Liver (tissue), 9 donors: ENCODE data around the gene CBFA2T3. TPM values are rescaled to one million over a fixed set of nuclear protein-coding genes. Genes with fewer than 3 reads are reported as not detected.

Experiments
- DNase-seq: peaks from one replicate; pipeline ENCODE4 v3.0.0-alpha.2; 2017; ENCODE audit warnings: low spot score
- H3K27ac ChIP-seq, 2 donors: one replicate each; pipeline ENCODE4 v1.7.0; 2013; ENCODE audit warnings: inconsistent platforms in 2 of 2, low read length in 2 of 2, control low read depth in 1 of 2, low read depth in 1 of 2, mild to moderate bottlenecking in 1 of 2
- H3K27me3 ChIP-seq, 4 donors: one replicate each; pipeline versions ENCODE4 v1.6.1 to v1.7.0; 2013; ENCODE audit warnings: low read length in 3 of 4, inconsistent platforms in 1 of 4, mild to moderate bottlenecking in 1 of 4, moderate library complexity in 1 of 4; ENCODE audit not compliant: control insufficient read depth in 4 of 4, insufficient read depth in 4 of 4
- H3K36me3 ChIP-seq, 4 donors: one replicate each; pipeline versions ENCODE4 v1.6.1 to v1.7.0; 2013; ENCODE audit warnings: low read length in 3 of 4, mild to moderate bottlenecking in 3 of 4, low read depth in 1 of 4, moderate library complexity in 1 of 4; ENCODE audit not compliant: control insufficient read depth in 4 of 4, insufficient read depth in 3 of 4
- H3K4me1 ChIP-seq, 4 donors: one replicate each; pipeline versions ENCODE4 v1.6.1 to v1.7.0; 2013; ENCODE audit warnings: low read length in 3 of 4, mild to moderate bottlenecking in 3 of 4, moderate library complexity in 1 of 4; ENCODE audit not compliant: control insufficient read depth in 4 of 4, insufficient read depth in 4 of 4
- H3K4me3 ChIP-seq, 3 donors: one replicate each; pipeline versions ENCODE4 v1.6.1 to v1.7.0; 2013; ENCODE audit warnings: low read length in 3 of 3, control low read depth in 1 of 3, low read depth in 1 of 3, mild to moderate bottlenecking in 1 of 3
- H3K9ac ChIP-seq, 2 donors: one replicate each; pipeline ENCODE4 v1.7.0; 2013; ENCODE audit warnings: low read length in 2 of 2, mild to moderate bottlenecking in 2 of 2, moderate library complexity in 2 of 2, control low read depth in 1 of 2, low read depth in 1 of 2
- H3K9me3 ChIP-seq, 4 donors: one replicate each; pipeline versions ENCODE4 v1.6.1 to v1.7.0; 2013; ENCODE audit warnings: low read length in 3 of 4; ENCODE audit not compliant: control insufficient read depth in 4 of 4
- EGR1 ChIP-seq, 2 donors: IDR thresholded peaks; 2 replicates each; pipeline ENCODE4 v1.6.1; 2016 to 2018; ENCODE audit warnings: antibody characterized with exemption in 2 of 2, low read depth in 2 of 2
- FOXA1 ChIP-seq: IDR thresholded peaks from 2 replicates; pipeline ENCODE4 v1.6.1; 2016; ENCODE audit warnings: antibody characterized with exemption
- FOXA2 ChIP-seq: IDR thresholded peaks from 2 replicates; pipeline ENCODE4 v1.6.1; 2016; ENCODE audit warnings: antibody characterized with exemption
- GABPA ChIP-seq, 2 donors: IDR thresholded peaks in 1 of 2; conservative IDR thresholded peaks in 1 of 2; 2 replicates each; pipeline ENCODE4 v1.6.1; 2016; ENCODE audit warnings: antibody characterized with exemption in 2 of 2, mild to moderate bottlenecking in 1 of 2, moderate library complexity in 1 of 2
- HNF4G ChIP-seq: IDR thresholded peaks from 2 replicates; pipeline ENCODE4 v1.6.1; 2016; ENCODE audit warnings: antibody characterized with exemption
- RAD21 ChIP-seq, 2 donors: IDR thresholded peaks; 2 replicates each; pipeline ENCODE4 v1.6.1; 2016; ENCODE audit warnings: antibody characterized with exemption in 2 of 2, mild to moderate bottlenecking in 2 of 2
- RXRA ChIP-seq, 2 donors: IDR thresholded peaks; 2 replicates each; pipeline ENCODE4 v1.6.1; 2017 to 2018; ENCODE audit warnings: antibody characterized with exemption in 2 of 2, mild to moderate bottlenecking in 1 of 2
- SP1 ChIP-seq: IDR thresholded peaks from 2 replicates; pipeline ENCODE4 v1.6.1; 2018; ENCODE audit warnings: antibody characterized with exemption, mild to moderate bottlenecking
- TAF1 ChIP-seq: conservative IDR thresholded peaks from 2 replicates; pipeline ENCODE4 v1.6.1; 2016; ENCODE audit warnings: antibody characterized with exemption, mild to moderate bottlenecking
- YY1 ChIP-seq: IDR thresholded peaks from 2 replicates; pipeline ENCODE4 v1.6.1; 2016; ENCODE audit warnings: antibody characterized with exemption, mild to moderate bottlenecking
- WGBS: extraction: QIAGEN DNeasy Blood & Tissue Kit; methylation state at CpG from one replicate; pipeline ENCODE4 v1.1.7; 2013; 5-methylcytosine and 5-hydroxymethylcytosine counted together
- polyA plus RNA-seq, 2 donors: library from polyadenylated mRNA; stranded (reverse) in 1 of 2; unstranded in 1 of 2; fragments of 200-250 nt in 1 of 2; fragments of >200 nt in 1 of 2; fragmentation: Nextera tagmentation in 1 of 2; extraction: Ambion mirVana in 1 of 2; gene quantifications; one replicate each; pipeline versions ENCODE4 v1.2.1 to v1.2.3, GENCODE V29; 2013 to 2015
- total RNA-seq, 2 donors: library from RNA; depleted of rRNA; stranded (reverse); fragments of >200 nt; gene quantifications; one replicate each; pipeline ENCODE4 v1.2.3, GENCODE V29; 2014
- TF ChIP-seq, protein P1 (sequence below): IDR thresholded peaks from 2 replicates; pipeline ENCODE4 v1.6.1; 2016; ENCODE audit warnings: antibody characterized with exemption
- TF ChIP-seq, protein P2 (sequence below): IDR thresholded peaks from 2 replicates; pipeline ENCODE4 v1.6.1; 2016; ENCODE audit warnings: antibody characterized with exemption
- TF ChIP-seq, protein P3 (sequence below): IDR thresholded peaks from 2 replicates; pipeline ENCODE4 v1.6.1; 2016; ENCODE audit warnings: antibody characterized with exemption
- TF ChIP-seq, protein P4 (sequence below): fragments of 150-350 bp; IDR thresholded peaks from 2 replicates; pipeline ENCODE4 v1.5.1; 2017; ENCODE audit warnings: improper control_type of control experiment, low read depth, low read length; ENCODE audit not compliant: missing input control
- donor health status: healthy.
- donor health status: healthy.
- donor health status: healthy.
- donor health status: healthy.
- donor health status: healthy.

The CBFA2T3 gene
- total and polyA plus RNA-seq, 4 donors, result 1.4 to 4.5 (median 3.1) TPM

DNA sequence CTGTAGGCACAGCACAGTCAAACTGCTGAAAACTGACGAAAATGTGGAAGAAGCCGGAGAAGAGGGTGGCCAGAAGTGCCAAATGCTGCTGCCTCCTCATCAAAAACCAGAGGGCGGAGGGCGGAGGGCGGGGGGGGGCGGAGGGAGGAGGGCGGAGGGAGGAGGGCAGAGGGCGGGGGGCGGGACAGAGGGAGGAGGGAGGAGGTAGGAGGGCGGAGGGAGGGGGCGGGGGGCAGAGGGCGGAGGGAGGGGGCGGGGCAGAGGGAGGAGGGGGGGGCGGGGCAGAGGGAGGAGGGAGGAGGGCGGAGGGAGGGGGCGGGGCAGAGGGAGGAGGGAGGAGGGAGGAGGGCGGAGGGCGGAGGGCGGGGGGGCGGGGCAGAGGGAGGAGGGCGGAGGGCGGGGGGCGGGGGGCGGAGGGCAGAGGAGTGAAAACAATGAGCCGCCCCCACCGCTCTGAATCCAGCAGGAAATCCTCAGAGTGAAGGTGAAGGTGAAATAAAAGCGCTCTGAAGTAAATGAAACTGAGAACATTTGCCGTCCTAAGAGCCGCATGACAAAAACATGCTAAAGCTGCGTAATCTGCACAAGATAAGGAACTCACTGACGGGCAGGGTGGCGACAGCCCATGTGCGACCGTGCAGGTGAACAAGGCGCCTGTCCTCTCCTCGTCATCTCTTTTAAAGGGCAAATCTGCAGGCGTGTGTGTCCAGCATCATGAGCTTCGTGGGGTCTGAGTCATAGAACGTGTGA lies 22.6 kb upstream of the CBFA2T3 start:
- WGBS, result 34% methylated on average over 27 of the region's 39 CpGs
- Histone ChIP-seq H3K9me3 (peaks cover 8 to 26% (median 13%) of the 10 kb centered on the region in 4 donors), H3K36me3 (no peaks in the 10 kb centered on the region), H3K4me1 (peaks cover 0 to 7% (median 3%) of the 10 kb centered on the region in 4 donors), H3K27me3 (peaks cover 0 to 3% (median under 1%) of the 10 kb centered on the region in 4 donors), H3K9ac (no peak overlapping the region), H3K27ac (no peak overlapping the region), H3K4me3 (no peak overlapping the region)
- no peak for TF ChIP-seq GABPA (IDR thresholded peaks at IDR 0.05 in 1 of 2, conservative IDR thresholded peaks at IDR 0.05 in 1 of 2)
- TF ChIP-seq FOXA1, result no peak
- TF ChIP-seq, protein P1, sequence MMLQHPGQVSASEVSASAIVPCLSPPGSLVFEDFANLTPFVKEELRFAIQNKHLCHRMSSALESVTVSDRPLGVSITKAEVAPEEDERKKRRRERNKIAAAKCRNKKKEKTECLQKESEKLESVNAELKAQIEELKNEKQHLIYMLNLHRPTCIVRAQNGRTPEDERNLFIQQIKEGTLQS, result no peak
- TF ChIP-seq, protein P2, sequence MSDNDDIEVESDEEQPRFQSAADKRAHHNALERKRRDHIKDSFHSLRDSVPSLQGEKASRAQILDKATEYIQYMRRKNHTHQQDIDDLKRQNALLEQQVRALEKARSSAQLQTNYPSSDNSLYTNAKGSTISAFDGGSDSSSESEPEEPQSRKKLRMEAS, result no peak
- no peak for TF ChIP-seq HNF4G
- TF ChIP-seq, protein P3, sequence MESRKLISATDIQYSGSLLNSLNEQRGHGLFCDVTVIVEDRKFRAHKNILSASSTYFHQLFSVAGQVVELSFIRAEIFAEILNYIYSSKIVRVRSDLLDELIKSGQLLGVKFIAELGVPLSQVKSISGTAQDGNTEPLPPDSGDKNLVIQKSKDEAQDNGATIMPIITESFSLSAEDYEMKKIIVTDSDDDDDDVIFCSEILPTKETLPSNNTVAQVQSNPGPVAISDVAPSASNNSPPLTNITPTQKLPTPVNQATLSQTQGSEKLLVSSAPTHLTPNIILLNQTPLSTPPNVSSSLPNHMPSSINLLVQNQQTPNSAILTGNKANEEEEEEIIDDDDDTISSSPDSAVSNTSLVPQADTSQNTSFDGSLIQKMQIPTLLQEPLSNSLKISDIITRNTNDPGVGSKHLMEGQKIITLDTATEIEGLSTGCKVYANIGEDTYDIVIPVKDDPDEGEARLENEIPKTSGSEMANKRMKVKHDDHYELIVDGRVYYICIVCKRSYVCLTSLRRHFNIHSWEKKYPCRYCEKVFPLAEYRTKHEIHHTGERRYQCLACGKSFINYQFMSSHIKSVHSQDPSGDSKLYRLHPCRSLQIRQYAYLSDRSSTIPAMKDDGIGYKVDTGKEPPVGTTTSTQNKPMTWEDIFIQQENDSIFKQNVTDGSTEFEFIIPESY, result no peak
- TF ChIP-seq FOXA2, result no peak
- DNase-seq, result no peak

DNA sequence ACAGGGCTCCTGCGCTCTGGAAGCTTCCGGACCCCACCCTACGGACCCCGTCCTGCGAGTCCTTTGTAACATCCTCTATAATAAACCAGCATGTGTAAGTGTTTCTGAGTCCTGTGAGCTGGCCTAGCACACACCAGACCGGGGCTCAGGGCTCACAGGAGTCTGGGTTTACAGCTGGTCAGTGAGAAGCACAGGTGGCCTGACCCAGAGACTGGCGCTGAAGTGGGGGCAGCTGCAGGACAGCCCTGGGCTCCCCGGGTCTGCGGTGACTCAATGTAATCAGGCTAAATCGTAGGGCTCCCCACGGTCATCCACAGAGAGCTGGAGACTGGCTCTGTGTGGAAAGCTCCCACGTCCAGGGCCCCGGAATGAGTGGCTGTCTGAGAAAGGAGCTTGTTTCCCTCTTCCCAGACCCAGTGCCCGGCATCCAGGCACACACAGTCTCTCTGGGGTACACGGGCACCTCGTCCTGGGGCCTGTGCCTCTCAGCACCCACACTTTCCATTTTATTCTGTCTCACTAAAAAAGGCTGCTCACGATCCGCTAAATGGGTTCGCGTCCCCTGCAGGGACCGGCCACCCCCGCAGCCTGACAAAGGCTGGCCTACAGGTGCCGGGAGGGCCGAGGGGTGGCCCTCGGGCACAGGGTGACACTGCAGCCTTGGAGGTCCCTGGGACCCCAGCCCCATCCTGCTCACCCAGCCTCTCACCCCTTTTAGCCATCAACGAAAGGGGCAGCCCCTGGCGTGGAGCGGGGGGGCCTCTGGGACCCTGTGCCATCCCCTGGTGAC lies 18.9 kb upstream of the CBFA2T3 start:
- Histone ChIP-seq H3K27ac (no peak overlapping the region), H3K4me3 (no peak overlapping the region)

More for the DNA sequence above, 18.9 kb upstream of the CBFA2T3 start:
- Histone ChIP-seq H3K9ac (no peak overlapping the region), H3K4me1 (no peaks in the 10 kb centered on the region), H3K36me3 (no peaks in the 10 kb centered on the region), H3K27me3 (peaks cover 0 to 2% (median 0%) of the 10 kb centered on the region in 4 donors), H3K9me3 (peaks cover 8 to 21% (median 12%) of the 10 kb centered on the region in 4 donors)
- TF ChIP-seq EGR1 (IDR thresholded peaks at IDR 0.05; ENCODE audit: low read depth in 2 of 2) (no peak), FOXA2 (no peak), FOXA1 (no peak), YY1 (no peak), HNF4G (no peak), SP1 (no peak), TAF1 (no peak), RAD21 (IDR thresholded peaks at IDR 0.05) (no peak), GABPA (IDR thresholded peaks at IDR 0.05 in 1 of 2, conservative IDR thresholded peaks at IDR 0.05 in 1 of 2) (no peak), RXRA (IDR thresholded peaks at IDR 0.05) (no peak)
- TF ChIP-seq, protein P4, sequence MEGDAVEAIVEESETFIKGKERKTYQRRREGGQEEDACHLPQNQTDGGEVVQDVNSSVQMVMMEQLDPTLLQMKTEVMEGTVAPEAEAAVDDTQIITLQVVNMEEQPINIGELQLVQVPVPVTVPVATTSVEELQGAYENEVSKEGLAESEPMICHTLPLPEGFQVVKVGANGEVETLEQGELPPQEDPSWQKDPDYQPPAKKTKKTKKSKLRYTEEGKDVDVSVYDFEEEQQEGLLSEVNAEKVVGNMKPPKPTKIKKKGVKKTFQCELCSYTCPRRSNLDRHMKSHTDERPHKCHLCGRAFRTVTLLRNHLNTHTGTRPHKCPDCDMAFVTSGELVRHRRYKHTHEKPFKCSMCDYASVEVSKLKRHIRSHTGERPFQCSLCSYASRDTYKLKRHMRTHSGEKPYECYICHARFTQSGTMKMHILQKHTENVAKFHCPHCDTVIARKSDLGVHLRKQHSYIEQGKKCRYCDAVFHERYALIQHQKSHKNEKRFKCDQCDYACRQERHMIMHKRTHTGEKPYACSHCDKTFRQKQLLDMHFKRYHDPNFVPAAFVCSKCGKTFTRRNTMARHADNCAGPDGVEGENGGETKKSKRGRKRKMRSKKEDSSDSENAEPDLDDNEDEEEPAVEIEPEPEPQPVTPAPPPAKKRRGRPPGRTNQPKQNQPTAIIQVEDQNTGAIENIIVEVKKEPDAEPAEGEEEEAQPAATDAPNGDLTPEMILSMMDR, result no peak
- TF ChIP-seq, protein P1, result no peak
- TF ChIP-seq, protein P3, result no peak
- TF ChIP-seq, protein P2, result no peak
- WGBS, result 84% methylated on average over 28 of the region's 28 CpGs
- DNase-seq, result no peak
